ENCODE results near the gene SLC17A9.

The SLC17A9 gene

DNA sequence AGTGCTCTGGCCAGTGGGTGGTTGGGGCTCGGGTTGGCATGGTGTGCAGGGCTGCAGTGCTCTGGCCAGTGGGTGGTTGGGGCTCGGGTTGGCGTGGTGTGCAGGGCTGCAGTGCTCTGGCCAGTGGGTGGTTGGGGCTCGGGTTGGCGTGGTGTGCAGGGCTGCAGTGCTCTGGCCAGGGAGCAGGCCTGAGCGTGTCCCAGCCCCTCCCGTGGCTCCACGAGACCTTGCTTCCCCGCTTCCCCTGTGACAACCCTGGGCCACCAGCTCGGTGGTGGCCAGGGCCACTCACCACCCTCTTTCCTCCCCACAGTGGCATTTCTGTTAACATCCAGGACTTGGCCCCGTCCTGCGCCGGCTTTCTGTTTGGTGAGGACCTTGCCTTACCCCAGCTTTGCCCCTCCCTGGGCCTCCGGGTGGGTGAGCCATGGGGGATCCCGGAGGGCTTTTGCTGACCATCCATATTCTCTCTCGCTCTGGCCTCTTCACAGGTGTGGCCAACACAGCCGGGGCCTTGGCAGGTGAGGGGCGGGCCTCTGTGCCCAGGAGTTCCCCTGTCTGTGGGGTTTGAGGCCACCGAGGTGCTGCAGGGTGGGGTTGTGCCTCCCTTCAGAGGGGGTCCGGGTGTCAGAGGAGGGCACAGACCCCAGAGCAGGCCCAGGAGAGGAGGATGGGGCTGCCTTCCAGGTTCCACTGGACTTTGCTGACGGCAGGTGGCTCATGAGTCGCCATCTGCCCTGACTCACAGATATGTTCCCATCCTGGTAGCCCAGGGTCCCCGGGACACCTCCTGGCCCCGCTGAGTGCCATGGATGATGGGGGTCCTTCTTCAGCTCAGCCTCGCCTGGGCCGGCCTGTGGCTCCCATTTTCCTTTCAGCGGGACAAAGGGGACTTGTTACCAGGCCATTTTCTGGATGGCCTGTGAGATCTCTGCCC lies 14.0 kb downstream of the SLC17A9 start:
- FAIRE-seq (no peak), DNase-seq (ENCODE audit: insufficient read length, low spot score) (no peak)

DNA sequence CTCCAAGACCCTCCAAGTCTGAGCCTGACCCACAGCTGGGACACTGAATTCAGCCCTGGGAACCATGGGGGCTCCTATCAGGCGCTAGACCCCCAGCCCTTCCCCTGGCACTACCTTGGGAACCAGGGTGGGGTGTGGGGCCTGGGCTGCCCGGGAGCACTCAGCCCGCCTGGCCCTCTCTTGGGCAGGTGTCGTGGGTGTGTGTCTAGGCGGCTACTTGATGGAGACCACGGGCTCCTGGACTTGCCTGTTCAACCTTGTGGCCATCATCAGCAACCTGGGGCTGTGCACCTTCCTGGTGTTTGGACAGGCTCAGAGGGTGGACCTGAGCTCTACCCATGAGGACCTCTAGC lies 14.6 kb downstream of the SLC17A9 start:
- peak; percentile 82 for FAIRE-seq

DNA sequence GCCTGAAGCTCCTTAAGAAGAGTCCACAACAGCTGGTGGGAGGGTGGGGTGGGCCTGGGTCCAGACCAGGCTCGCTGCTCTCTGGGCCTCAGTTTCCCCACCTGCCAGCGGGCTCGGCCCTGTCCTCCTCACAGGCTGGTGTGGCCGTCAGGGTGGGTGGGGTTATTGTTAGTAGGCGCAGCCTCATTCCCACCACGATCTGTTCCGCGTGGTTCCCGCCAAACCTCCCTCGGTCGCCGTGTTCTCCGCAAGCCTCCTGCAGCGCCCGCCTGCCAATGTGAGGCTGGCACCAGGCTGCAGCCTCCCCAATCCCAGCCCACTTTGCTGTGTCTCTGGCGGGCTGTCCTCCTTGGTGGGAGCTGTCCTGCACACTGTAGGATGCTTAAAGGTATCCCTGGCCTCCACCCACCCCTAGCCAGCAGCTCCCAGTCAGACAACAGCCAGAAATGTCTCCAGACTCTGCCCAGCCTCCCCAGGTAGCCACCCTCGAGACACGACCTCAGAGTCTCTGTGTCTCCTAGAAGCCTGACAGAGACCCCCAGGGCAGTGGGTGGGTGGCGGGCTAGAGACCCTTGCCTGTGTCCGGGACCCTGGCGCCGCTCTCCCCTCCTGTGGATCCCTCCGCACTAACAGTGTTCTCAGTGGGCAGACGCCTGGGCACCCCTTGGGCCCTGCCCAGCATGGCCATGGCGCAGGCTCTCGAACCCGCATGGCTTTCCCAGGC lies 15.3 kb downstream of the SLC17A9 start:
- DNase-seq (ENCODE audit: insufficient read length, low spot score) (no peak), FAIRE-seq (peak; percentile 4)

More for the DNA sequence above, 14.6 kb downstream of the SLC17A9 start:
- DNase-seq (ENCODE audit: insufficient read length, low spot score), result no peak

DNA sequence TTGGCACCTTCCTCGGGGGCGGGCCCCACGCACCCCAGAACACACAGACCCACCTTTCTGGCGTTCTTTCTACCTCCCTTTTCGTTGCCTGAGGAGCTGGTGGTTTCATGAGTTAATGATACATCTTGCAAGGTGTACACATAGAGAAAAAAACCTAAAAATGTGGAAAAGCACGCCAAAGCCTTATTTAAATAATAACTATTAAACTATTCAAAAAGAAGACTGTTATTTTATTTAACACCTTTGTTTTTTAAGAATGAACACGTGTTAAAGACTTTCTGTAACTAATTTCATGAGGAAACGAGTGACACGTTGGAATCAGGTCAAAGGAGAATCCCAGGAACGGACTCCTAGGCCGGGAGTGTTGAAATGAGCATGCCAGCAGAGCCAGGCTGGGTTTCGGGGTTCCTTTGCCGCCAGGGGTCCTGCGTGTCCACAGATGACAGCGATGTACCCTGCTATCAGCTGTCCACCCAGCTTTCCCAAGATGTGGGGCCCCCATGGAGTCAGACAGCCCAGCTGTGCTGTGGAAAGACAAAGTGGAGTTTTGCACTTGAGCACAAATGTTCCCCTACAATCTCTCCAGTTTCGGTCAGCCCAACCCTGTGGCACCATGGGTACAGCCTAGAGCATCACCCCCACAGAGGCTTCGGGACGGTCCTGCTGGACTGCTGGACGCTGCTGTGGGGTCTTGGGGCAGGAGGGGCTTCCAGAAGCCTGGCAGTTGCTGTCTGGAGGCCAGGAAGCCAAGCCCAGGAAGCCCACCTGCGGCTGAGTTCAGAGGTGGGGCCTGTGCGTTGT lies 16.1 kb downstream of the SLC17A9 start:
- FAIRE-seq (no peak), DNase-seq (ENCODE audit: insufficient read length, low spot score) (no peak)

DNA sequence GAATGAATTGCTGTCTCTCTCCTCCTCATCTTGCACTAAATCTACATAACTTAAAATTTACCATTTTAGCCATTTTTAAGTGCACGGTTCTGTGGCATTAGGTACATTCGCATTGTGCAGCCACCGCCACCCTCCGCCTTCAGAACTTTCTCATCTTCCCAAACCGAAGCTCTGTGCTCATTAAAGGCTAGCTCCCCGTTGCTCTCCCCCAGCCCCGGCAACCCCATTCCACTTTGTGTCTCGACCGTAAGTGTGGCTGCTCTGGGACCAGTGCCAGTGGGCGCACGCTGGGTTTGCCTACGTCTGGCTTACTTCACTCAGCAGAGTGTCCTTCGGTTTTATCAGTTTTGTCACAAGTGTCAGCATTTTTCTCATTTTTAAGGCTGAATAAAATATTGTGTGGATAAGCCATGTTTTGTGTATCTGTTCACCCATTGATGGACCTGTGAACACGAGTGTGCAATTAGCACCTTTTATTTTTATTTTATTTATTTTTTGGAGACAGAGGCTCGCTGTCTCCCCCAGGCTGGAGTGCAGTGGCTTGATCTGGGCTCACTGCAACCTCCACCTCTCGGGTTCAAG lies 16.8 kb downstream of the SLC17A9 start:
- FAIRE-seq, result no peak
- no peak for DNase-seq (ENCODE audit: insufficient read length, low spot score)

DNA sequence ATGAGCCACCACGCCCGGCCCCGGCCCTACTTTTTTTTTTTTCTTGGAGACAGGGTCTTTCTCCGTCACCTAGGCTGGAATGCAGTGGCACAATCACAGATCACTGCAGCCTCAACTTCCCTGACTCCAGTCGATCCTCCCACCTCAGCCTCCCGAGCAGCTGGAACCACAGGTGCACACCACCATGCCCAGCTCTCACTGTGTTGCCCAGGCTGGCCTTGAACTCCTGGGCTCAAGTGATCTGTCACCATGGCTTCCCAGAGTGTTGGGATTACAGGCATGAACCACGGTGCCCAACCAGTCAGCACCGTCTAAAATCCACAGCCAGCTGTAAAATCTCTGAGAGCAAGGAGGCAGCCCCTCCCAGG lies 17.4 kb downstream of the SLC17A9 start:
- no peak for FAIRE-seq
- no peak for DNase-seq (ENCODE audit: insufficient read length, low spot score)

DNA sequence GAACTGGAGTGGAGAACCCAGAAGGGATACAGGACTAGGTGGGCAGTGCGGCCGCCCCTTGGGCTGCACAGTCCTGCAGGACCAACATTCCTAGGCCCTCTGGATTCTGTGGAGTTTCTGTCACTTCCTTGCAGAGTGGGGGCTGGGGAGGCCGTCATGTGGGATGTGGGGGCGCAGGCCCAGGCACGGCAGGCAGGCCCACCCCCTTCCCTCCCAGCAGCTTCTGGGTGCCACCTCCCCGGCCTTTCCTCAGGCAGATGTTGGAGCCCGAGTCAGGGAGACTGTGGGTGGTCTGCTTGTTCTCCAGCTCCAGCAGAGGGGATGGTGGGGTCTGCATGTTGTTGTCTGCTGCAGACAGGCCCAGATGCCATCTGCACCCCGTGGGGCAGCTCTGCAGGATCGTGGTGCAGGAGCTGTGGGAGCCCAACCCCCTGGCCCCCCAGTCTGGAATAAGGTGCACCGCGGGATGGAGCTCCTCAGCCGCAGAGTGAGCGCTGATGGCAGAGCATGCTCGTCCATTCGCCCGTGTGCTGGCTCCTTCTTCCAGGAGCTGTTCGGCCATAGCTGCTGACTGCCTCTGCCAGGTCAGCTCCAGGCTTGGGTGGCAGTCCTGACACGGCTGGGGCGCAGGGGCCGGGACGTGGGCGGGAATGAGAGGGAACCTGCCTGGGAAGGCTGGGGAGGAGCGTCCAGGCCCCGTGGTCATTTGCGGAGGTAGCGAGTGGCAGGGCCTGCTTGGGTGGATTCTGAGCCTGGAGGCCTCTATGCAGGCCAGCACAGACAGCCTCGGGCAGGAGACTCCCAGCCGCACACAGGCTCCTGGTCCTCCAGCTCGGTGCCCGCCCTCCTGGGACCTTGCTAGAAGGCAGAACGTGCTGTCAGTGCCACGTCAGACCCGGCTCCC lies 18.1 kb downstream of the SLC17A9 start:
- no peak for DNase-seq (ENCODE audit: insufficient read length, low spot score)
- FAIRE-seq, result no peak

DNA sequence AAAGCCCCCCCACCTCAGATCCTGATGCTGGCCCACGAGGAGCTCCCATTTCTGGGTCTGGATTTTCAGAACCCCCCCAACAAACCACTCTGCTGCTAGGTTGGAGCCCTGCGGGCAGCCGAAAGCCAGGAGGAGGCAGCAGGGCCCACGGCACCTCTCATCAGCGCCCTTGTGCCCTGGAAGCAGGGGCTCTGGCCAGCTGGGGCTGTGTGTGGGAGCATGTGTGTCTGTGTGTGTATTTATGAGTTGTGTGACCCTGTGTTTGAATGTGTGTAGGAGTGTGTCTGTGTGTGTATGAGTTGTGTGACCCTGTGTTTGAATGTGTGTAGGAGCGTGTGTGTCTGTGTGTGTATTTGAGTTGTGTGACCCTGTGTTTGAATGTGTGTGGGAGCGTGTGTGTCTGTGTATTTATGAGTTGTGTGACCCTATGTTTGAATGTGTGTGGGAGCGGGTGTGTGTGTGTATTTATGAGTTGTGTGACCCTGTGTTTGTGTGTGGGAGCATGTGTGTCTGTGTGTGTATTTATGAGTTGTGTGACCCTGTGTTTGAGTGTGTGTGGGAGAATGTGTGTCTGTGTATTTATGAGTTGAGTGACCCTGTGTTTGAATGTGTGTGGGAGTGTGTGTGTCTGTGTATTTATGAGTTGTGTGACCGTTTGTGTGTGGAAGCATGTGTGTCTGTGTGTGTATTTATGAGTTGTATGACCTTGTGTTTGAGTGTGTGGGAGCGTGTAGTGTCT lies 18.9 kb downstream of the SLC17A9 start:
- FAIRE-seq (no peak), DNase-seq (ENCODE audit: insufficient read length, low spot score) (no peak)

DNA sequence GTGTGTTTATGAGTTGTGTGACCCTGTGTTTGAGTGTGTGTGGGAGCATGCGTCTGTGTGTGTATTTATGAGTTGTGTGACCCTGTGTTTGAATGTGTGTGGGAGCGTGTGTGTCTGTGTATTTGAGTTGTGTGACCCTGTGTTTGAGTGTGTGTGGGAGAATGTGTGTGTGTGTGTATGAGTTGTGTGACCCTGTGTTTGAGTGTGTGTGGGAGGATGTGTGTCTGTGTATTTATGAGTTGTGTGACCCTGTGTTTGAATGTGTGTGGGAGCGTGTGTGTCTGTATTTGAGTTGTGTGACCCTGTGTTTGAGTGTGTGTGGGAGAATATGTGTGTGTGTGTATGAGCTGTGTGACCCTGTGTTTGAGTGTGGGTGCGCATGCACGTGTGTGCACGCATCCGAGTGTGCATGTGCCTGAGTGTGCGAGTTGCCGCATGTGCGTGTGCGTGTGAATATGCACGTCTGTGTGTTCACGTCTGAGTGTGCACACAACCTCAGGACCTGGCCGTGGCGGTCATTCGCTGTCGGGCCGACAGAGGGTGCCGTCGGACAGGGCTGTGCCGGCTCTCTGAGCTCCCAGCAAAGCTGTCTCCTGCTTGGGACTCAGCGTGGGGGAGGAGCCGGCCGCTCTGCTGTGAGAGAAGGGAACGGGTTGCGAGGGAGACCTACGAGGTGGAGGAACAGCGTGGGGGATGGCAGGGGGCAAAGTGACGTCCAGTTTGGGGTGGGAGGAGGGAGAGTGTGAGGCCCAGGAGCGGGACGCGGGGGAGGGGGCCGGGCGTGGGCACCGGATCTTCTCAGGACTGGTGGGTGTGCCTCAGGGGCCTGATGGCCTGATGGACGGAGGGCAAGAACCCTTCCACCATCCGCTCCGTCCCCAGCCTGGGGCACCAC lies 19.7 kb downstream of the SLC17A9 start:
- peak; percentile 99 for FAIRE-seq
- DNase-seq (ENCODE audit: insufficient read length, low spot score), result peak; percentile 100

DNA sequence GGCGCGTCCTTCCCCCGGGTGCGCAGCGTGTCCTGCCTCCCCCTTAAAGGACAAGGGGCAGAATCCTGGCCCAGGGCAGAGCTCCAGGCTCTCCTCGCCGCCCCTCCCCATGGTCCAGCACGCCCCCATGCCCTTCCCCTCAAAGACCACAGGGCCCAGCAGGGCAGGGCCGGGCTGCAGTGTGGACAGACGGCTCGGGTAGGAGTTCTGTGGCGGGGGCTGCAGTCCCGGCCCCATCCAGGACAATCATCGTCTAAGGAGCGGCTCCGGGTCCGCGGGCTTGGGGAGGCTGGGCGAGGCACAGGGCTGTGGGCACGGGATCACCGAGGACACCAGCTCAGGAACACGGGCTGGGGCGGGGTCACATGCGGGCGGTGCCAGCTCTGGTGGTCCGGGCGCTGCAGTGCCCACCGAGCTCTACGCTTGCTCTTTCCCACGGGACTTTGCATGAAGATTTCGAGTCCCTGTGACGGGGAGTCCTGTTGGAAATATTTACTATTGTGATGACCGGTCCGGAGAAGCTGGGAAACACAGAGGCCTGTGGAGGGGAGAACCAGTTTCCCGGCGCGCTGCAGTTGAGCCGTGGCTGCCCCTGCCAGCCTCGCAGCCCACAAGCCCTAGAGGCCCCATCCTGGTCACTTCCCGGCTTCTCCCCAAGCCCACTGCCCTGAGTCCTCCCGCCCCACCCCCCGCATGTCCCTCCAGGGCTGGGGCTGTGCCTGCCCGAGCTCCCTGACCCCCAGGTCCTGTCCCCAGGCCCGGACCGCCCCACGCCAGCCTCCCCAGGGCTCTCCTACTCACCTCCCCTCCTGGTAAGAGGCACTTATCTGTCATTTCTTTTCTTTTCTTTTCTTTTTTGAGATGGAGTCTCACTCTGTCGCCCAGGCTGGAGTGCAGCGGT lies 20.6 kb downstream of the SLC17A9 start:
- DNase-seq (ENCODE audit: insufficient read length, low spot score) (no peak), FAIRE-seq (no peak)

DNA sequence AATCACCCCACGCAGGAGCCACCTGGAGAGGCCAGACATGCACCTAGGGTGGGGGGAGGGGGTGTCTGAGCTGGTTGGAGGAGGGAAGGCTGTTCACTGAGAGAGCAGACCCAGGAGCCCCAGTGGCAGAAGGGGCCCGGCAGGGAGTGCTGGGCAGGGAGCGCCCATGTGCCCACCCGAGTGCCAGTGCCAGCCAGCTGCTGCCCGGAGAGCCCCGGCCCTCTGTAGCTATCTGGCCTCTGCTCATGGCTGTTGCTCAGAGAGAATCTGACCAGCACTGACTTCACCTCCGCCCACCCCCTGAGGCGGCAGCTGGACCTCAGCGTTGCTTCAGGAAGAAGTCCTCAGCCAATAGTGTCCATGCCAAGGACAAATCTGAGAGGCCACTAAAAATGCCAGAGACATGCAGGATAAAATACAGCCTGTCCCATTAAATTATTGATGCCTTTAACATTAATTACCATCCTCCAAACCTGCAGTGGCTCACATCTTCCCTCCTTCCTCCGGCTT lies 22.8 kb downstream of the SLC17A9 start:
- FAIRE-seq, result no peak
- DNase-seq (ENCODE audit: insufficient read length, low spot score), result no peak

DNA sequence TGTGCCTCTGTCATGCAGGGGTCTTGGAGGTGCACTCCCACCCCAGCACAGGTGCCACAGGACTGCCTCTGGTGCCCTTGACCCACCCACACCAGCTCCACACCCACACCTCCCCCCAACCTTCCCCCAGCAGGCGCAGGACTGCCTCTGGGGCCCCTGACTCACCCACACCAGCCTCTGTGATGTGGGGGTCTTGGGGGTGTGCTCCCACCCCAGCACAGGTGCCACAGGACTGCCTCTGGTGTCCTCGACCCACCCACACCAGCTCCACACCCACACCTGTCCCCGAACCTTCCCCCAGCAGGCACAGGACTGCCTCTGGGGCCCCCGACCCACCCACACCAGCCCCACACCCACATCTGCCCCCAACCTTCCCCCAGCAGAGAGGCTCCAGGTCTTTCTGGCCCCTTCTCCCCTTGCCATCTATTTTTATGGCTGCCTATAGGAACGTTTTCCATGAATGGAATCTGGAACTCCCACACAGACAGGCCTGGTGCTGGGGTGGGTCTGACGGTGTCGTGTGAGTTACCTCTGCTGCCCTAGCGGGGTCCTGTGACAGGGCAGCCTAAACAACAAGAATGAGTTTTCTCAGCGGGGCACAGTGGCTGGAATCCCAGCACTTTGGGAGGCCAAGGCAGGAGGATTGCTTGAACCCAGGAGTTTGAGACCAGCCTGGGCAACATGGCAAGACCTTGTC lies 23.5 kb downstream of the SLC17A9 start:
- DNase-seq (ENCODE audit: insufficient read length, low spot score) (no peak), FAIRE-seq (no peak)

DNA sequence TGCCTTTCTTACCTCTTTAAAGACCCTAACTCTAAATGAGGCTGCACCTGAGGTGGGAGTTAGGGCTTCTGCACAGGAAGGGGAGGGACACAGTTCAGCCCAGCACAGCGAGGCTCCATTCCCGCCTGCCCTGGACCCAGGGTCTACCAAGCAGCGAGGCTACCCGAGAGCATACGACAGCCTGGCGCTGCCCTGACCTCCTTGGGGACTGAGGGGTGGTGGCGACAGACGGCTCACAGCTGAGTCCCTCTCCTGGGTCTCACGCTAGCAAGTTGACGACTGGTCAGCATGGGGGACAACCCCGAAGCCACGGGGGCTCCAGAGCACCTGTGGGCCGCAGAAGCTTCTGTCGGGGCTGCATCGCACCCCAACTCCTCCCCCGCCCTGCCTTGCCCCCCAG lies 24.4 kb downstream of the SLC17A9 start:
- no peak for FAIRE-seq
- no peak for DNase-seq (ENCODE audit: insufficient read length, low spot score)

DNA sequence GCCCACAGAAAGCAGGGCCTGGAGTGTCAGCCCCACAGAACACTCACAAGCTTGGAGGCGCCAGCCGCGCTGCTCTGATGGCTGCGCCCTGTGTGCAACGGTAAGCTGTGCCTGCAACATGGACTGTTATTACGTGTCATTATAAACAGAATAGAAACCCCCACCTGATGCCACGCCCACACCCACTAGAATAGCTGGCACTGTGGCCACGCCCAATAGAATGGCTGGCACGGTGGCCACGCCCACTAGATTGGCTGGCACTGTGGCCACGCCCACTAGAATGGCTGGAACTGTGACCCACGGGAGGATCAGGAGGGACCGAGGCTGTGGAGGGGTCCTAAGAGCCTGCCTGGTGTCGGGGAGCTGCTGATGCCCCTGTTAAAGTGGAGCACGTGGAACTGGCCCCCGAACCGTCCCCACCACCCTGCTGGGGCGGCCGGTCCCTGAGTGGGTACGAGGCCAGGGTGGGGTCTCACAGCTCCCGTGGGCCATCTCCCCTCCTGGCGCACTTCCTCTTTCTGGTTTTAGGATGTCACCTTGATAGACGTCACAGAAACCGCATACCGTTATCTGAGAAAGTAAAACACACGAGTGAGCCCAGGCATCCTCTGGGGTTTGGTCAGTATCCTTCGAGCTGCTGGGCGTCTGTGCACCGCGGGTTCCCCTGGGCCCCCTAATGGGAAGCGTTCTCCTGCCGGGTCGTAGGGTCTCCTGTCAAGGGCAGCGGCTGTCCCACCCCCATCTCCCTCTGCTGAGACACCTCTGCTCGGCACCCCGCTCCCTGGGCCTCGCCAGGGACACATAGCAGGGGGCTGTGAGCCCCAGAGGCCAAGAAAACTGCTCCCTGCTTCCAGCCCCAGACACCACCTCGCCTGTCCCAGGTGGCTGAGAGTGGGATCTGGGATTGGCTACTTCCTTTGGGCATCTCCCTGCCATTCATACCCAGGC lies 25.4 kb downstream of the SLC17A9 start:
- FAIRE-seq, result no peak
- no peak for DNase-seq (ENCODE audit: insufficient read length, low spot score)

DNA sequence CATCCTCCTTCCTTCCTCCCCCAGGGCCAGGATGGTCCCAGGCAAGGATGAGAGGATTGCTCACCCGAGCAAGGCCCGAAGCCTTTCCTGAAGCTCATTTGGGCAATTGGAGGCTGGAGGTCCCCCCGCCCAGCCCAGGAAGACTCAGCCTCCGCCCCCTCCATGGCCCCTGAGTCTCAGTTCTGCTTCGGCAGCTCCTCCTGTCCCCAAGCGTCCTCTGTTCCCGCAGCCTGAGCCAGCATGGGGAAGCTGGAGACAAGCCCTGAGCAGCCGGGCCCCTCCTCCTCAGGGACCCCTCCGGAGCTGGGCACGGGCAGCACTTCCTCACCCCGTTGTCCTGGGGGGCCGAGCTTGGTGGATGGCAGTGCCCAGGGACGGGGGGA lies 26.0 kb downstream of the SLC17A9 start:
- DNase-seq (ENCODE audit: insufficient read length, low spot score), result no peak
- FAIRE-seq, result no peak

Data from HTR-8/SVneo (cell line).